Fibroblast of the aortic adventitia (primary cell): Measurements from ENCODE around the gene ZBTB7A. TPM values are rescaled to one million over a fixed set of nuclear protein-coding genes. Genes with fewer than 3 reads are reported as not detected.

Experiments
- DNase-seq: peaks from one replicate; pipeline ENCODE4 v3.0.0-alpha.2; 2010; ENCODE audit warnings: low read depth
- H3K4me3 ChIP-seq: 2 replicates; pipeline ENCODE4 v1.5.1; 2011; ENCODE audit warnings: low read depth, mild to moderate bottlenecking, control low read depth, low read length, moderate library complexity
- CTCF ChIP-seq: IDR thresholded peaks from 2 replicates; pipeline ENCODE4 v1.5.1; 2011; ENCODE audit warnings: mild to moderate bottlenecking, low read length, control low read depth, inconsistent platforms; ENCODE audit not compliant: insufficient read depth
- total RNA-seq: library from RNA; depleted of rRNA; stranded (reverse); fragments of >200 nt; gene quantifications from 2 replicates; pipeline ENCODE4 v1.2.3, GENCODE V29; 2012; ENCODE audit warnings: low replicate concordance

Gene ZBTB7A
- total RNA-seq, 1 donor = 31.6 TPM

GRCh38 chr19:4063369-4064148 lies 3.1 kb downstream of the ZBTB7A start:
- no peak for TF ChIP-seq CTCF
- DNase-seq = no peak
- peak overlapping the region; percentile 77 for H3K4me3 ChIP-seq

GRCh38 chr19:4062419-4063368 lies 4.0 kb downstream of the ZBTB7A start:
- peak overlapping the region; percentile 77 for H3K4me3 ChIP-seq
- no peak for TF ChIP-seq CTCF
- DNase-seq = no peak

GRCh38 chr19:4061683-4062418 lies 4.8 kb downstream of the ZBTB7A start:
- no peak for DNase-seq
- H3K4me3 ChIP-seq = peak overlapping the region; percentile 53
- TF ChIP-seq CTCF = no peak

GRCh38 chr19:4061178-4061682 lies 5.5 kb downstream of the ZBTB7A start:
- no peak for TF ChIP-seq CTCF
- peak; percentile 55 for DNase-seq
- peak overlapping the region; percentile 53 for H3K4me3 ChIP-seq

GRCh38 chr19:4060621-4061177 lies 6.0 kb downstream of the ZBTB7A start:
- peak overlapping the region; percentile 53 for H3K4me3 ChIP-seq
- TF ChIP-seq CTCF = no peak
- DNase-seq = no peak
